Medulla oblongata (tissue), 1 donor: ENCODE measurements around the gene PGM2L1.
"Not testable (repeated sequence)": the region's sequence is repeated elsewhere in the genome, so short reads cannot be mapped to it uniquely, and the experiment has no call there.

ENCODE experiments used
- DNase-seq: peaks from one replicate; pipeline ENCODE4 v3.0.0-alpha.2; 2015; ENCODE audit errors: extremely low spot score

Gene PGM2L1

DNA sequence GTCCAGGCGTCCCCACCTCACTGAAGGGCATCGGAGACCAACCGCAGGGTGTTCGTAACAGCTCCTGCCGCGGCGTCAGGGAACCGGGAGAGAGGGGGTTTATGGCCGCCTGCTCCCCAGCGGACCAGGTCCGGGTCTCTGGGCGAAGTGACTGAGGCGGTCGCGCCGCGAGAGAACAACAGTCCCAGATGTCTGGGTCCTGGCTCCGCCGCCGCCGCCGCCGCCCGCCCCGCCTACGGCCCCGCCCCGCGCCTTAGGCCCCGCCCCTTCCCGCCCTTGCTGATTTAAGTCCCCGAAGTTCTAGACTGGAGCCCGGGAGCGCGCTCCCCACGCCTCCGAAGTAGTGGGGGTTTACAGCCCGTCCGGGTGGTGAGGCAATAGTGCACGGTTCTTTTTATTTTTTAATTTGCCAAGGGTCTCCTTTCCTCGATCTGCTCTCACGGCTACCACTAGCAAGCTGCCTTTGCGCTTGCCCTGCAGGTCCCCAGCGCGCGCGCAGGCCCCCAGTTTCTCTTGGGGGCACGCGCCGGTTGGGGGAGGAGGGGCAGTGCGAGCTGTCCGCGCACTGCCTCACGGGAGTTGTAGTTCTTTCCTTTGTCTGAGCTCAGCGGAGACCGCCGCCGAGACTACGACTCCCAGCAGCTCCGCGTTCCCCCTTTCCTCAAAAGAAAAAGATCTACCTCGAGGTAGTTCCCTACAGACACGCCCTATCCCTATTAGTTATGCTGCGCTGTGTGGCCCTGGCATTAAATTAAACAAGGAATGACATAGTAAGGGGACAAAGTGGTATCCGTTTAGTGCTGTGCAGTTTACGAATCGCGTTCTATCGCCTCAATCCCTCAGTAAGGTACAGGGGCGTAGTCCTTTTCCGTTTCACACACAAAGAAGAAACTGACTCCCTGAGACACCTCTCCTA is at the start of gene PGM2L1:
Gene PGM2L1, minus strand, starts transcription at position 190 of the 916 bp plus-strand sequence. CDS start 272 bp downstream, outside the sequence.
- peak; percentile 97 for DNase-seq

DNA sequence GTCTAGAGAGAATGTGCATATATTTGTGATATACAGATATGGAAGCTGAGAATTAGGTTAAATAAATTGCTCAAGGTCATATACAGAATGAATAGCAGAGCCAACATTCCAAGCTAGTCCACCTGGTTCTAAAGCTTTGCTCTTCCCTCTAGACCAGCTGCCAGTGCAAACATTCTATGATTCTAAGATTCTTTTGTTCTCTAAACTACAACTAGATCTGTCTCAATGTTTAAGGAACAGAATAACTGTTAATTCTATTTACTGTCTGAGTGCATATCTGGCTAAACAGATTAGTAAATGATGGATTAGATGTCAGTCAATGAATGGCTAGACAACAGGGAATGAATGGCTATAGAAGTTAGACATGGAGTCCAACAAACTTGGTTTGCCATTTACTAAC is 49.5 kb upstream of the PGM2L1 start:
- DNase-seq: no peak

DNA sequence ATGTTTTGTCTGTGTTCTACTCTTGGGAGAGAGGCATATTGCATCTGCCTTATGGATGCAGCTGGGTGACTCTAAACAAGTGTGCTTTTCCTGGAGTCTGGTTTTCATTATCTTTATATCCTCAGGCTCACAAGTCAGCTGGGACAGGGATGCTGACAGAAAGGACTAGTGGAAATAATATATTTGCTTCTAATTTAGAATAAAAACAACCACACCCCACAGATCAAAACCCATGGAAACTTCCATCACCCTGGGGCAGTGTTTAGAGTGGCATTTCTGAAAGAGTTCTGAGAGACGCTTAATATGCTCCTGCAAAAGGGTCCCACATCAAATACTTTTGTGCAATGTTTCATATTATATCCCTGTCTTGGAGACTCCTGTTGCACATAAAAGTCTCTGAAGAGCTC is 48.3 kb upstream of the PGM2L1 start:
- DNase-seq: no peak

DNA sequence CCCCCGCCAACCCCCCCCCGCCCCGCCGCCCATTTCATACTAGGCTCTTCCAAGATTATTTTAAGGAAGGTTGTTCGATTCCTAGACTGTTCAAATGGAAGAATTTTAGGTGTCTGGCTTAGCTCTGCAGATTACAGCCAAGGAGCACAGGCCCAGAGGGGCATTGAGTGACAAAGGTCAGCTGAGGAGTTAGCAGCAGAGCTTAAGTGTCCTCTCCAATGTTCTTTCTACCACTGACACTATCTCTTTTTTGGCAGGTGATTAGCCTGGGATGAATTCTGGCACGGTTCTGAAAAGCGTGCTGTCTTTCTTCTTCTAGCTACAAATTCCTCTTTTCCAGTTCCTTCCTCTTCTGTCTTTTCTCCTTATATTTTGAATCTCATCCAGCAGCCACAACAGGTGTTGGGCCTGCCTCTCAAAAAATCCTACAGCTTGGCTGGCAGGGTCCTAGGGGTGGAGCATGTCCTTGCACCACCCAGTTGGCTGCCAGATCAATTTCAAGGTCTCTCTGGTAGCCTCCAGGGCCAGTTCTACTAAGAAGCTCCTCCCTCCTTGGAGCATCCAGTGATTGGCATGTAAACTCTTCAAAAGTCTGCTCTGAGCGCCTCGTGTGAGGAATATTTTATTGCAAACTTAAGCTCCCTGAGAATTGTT is 46.1 kb upstream of the PGM2L1 start:
- no peak for DNase-seq

DNA sequence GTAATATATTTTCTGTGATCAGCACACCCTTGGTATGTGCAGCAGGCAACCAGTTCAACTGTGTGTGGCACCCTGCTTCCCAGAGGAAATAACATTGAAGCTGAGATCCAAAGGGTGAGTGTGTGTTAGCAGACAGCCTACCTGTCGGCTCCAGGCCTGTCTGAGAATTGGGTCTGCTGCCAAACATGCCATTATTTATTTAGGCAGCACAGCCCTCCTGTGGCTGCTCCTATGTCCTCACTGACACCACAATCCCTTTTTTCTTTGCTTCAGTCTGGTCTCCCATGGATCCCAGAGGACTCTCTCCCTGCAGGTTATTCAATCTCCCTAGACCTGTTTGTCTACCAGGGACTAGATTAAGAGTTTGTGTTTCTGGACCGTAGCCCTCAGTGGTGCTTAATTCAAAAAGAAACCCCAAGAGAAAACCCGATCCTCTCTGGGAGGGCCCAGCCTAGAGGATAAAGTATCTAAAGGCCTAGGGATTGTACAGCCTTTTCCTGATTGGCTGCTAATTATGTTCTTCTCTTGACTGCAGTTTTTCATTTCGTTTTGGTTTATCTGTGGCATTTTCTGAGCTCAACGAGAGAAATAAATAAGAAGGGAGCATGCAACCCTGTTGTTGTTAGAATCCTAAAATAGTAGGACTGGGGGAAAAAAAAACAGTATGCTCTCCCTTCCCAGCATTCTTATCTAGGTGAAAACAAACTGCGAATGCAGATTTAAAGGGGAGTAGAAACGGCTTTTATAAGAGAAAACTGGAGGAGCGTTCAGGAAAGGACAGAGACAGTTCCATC is 45.0 kb upstream of the PGM2L1 start:
- DNase-seq: no peak

DNA sequence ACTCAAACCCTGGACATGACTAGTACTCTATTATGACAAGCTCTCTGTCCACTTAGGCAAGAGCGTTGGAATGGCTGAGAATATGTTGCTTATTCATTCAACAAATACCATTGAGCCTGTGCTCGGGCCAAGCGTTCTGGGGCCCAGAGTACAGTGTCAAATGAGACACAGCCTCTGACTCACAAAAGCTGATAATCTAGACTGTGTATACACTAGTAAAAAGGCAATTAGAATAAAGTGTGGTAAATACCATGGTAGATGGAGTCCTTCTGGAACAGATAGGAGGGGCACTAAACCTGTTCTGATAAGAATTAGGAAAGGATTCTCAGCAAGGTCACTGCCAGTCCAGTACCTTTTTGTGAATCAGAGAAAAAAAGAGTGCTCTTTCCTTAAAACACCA is 44.4 kb upstream of the PGM2L1 start:
- DNase-seq: no peak

DNA sequence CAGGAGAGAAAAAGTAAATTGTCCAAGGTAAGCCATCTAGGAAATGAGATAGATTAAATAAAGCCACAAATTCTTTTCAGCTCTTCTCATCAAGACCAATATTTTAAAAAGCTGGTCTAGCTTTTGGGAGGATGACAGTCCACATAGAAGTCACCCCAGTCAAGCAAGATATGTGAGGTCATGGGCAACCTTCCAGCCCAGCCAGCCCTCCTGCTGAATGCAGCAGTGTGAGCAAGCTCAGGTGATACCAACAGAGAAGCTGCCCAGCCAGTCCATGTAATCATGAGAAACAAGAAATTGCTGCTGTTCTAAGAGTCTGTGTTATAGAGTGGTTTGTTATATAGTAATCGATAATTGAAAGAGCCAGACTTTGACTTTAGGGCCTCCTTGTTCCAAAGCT is 40.4 kb upstream of the PGM2L1 start:
- DNase-seq: no peak

DNA sequence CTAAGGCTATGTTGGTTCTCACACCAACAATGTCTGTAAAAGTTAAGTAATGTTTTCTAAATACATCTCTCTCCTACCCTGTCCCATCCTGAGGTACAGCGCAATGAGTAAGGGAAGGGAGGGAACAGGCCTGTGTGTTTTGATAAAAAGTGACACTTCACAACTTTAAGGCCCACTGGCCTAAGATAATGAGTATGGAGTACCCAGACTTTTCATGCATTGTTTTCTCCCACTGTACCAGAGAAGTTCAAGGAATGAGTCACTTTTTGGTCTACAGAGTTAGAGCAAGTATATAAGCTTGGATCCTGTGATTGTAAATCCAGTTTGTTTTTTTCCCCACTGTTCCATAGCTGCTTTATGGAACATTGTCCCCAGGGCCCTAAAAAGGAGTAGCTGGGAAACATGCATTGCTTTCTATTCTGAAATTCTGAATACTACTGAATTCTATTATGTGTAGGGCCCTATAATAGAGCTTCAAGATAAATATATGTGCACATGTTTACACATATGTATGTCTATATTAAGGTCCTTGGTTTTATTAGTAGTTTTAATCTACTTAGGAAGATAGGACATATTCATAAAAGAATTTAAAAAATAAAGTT is 39.3 kb upstream of the PGM2L1 start:
- DNase-seq: no peak

DNA sequence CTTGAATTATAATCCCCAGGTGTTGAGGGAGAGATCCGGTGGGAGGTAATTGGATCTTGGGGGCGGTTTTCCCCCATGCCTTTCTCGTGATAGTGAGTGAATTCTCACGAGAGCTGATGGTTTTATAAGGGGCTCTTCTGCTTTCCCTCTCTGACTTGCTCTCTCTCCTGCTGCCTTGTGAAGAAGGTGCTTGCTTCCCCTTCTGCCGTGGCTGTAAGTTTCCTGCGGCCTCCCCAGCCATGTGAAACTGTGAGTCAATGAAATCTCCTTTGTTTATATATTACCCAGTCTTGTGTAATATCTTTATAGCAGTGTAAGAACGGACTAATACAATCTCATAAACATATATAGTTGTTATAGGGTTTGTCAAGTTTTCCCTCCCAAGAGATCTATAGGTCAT is 36.3 kb upstream of the PGM2L1 start:
- no peak for DNase-seq

DNA sequence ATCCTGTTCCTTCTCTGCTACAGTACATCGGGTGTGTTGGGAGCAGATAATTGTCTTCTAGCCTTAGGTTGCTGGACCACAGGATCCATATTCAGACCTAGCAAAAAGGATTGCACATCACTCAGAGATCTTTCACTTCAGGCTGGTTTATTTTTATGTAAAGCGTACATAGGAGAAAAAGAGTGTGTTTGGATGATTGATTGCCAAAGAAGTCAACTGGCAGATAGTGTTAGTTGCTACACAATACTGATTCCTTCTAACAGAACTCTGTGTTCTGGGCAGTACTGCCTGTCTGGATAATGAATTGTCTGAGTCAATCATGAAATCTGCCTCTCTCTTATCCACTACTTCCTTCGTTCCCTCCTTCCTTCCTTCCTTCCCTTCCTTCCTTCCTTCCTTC is 31.0 kb upstream of the PGM2L1 start:
- DNase-seq: no peak

DNA sequence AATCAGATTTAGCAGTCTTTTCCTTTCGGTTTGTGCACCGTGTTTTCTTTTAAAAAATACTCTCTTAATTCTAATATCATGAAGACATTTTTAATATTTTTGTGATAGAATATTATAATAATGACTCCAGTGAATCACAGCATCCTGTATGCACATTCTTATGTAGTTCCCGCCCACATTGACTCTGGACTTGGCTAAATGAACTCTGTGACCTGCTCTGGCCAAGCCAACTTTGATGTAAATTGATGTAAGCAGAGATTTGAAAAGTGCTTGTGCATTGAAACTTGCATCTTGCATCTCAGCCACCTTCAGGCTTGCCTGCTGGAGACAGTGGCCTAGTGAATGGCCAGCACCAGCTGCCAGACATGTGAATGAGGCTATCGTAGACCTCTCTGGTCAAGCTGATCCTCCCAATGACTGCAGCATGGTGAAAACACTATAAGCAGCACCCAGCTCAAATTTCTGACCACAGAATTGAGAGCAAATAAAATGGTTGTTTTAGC is 29.2 kb upstream of the PGM2L1 start:
- no peak for DNase-seq

DNA sequence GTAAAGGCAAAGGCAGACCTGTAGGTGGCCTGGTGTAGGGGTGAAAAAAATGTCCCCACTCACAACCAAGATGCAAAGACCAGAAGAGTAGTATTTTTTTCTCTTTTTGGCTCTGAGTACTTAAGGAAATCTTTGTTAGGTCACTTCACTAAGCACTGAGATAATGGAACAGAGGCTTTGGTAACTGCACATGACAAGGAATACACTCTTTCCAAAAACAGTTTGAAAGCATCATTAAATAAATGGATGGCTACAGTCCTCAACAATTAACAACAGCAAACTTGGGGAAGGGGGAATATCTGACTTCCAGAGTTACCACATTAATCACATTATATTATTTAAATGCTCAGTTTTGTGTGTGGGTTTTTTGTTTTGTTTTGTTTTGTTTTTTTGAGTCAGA is 26.9 kb upstream of the PGM2L1 start:
- DNase-seq: no peak

DNA sequence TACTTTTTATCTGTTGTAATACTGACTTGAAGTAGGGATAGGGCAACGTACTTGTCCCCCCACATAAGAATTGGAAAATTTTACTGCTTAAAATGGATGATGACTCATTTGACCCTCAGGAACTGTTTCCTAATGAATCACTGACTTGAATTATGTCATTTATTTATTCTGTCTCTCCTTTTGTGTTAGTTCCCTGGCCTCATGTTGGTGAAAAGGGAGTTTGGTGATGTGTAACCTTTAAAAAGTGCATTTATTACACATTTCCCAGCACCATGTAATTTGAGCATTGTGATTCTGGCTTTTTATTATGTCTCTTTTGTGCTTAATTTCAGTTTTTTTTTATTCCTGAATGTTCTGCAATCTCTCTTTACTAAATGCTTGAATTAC is 20.3 kb upstream of the PGM2L1 start:
- DNase-seq: no peak

DNA sequence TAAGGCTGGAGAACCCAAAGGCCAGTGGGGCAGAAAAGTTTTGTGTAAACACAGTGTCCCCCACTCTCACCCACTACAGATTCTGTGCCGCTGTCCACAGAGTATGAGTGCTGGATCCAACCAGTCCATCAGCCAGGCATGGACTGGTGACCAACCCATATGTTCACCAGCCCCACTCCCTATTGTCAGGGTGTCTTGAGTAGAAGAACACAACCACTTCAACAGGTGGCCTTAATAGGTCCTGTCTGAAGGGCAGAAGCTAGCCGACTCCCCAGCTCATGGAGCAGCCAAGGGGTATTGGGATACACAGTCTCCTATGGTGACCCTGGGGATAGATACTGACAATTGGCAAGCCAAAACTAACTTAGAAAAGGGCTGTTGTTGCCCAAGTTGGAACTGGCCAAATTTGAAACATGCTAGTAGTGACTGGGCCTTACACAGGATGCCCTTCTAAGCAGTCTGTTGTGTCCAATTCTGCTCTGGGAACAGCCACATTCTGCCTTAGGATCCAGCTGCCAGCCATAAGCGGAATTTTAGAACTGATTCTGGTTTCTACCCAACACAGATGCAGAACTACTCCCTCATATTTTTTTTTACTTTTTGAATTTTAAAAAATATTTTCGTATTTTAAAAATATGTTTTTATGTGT is 19.8 kb upstream of the PGM2L1 start:
- no peak for DNase-seq

DNA sequence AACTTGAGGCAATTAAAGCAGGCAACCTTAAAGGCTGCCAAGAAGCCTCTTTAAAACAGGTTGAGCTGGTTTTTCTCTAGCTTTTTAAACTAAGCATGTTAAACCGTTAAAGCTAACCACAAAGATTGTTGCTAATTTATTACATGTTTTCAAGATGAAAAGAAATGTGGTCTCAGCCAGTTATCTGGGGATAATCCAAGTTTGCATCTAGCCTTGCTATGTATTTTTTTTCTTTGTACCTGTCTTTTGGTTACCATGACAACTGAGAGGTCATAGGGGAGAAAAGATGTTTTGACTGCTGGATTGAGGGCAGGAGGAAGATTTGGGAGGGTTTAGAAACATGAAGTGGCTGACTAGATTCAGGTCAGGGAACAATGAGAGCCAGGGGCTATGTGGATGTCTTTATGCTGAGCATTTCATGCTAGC is 19.2 kb upstream of the PGM2L1 start:
- no peak for DNase-seq

DNA sequence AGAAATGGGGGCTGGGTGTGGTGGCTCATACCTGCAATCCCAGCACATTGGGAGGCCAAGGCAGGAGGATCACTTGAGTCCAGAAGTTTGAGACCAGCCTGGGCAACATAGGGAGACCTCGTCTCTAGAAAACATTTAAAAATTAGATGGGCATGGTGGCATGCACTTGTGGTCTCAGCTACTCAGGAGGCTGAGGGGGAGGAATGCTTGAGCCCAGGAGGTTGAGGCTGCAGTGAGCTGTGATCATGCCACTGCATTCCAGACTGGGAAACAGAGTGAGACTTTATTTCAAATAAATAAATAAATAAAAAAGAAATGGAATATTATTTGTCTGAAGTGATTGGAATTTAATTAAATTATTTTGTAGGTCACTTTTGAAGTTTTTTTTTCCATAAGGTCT is 18.7 kb upstream of the PGM2L1 start:
- DNase-seq: not testable (repeated sequence)

DNA sequence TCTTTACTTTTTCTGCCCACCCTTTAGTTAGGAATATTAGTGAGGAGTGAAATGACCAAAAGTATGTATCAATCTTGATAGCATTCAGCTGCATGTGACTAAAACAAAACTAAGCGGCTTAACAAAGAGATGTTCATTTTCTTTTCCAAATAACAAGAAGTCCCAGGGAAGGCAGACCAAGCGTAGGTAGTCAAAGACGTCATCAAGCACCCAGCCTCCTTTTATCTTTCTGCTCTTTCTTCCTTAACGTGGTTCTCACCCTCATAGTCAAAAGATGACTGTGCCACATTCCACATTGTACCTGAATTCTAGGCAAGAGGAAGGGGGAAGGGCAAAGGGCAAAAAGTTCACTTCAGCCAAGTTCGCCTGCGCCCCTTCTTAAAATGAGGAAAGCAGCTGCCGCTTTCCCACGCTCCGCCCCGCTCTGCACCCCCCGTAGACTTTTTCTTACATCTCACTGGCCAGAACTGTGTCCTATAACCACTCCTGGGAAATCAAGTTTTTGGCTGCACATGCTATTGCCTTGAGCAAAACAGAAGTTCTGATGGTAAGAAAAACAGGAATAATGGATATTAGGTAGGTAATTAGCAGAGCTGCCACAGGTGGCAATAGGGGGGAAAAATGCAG is 14.6 kb upstream of the PGM2L1 start:
- DNase-seq: no peak

DNA sequence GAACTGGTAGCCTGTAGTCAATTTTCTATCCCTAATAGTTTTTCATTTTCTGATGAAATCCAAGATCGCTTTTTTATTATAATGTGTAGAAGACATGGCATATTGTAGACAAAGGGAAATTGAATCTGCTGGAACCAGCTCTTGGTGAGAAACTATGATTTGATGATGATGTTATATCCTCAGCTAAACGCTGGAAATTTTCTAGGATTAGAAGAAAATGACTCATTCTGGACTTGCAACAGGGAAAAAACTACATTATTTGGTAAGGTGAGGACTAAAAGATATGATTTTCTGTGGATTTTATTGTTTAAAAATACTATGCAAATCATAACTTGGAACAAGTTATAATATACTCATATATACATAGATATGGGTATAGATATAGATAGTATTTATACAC is 14.1 kb upstream of the PGM2L1 start:
- no peak for DNase-seq

DNA sequence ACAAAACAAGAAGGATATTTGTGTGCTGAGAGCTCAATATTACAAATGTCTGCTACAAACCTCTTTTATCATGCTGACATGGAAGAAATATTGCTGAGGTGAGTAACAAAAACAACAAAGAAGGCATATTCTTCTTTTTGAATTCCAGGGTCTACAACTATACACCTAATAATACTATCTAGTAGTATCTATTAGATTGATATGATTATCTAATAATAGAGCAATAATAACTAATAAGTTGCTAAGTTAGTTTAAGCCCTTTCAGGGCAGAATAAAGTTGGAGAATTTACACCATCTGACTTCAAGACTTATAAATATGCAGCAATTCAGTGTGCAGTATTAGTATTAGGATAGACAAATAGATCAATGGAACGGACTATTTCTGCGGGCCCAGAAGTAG is 11.4 kb upstream of the PGM2L1 start:
- DNase-seq: no peak

DNA sequence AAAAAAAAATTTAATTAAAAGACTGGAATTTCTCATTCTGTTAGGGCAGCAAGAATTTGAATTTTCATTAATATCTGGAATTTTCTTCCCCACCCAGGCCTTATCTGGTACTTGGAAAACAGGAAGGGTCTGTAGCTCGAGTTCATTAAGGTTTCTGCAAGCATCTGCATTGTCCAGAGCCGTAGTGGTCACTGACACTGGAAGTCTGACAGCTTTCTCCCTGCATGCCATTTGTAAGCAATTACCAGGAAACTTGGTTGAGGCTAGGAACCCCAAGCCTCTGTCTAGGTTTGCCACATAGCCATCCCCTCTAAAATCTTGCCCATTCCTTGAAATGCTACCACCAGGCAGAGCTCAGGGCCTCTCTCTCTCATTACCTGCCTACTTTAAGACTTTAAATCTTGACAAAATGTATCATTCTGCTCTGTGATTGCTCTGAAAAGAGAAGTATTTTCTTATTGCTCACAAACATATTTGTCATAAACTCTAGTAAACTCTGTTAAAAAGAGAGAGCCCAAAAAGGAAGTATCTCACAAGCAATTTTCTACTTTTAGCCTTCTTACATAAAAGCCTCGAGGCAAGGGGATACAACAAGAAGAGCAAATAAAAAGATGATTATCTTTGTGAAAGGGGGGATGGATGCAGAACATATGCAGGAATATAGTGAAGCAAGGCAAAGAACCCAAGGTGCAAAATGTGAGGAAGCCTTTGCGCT is 5.5 kb upstream of the PGM2L1 start:
- DNase-seq: no peak
